ENCODE measurements around the gene FAM168A.

DNA sequence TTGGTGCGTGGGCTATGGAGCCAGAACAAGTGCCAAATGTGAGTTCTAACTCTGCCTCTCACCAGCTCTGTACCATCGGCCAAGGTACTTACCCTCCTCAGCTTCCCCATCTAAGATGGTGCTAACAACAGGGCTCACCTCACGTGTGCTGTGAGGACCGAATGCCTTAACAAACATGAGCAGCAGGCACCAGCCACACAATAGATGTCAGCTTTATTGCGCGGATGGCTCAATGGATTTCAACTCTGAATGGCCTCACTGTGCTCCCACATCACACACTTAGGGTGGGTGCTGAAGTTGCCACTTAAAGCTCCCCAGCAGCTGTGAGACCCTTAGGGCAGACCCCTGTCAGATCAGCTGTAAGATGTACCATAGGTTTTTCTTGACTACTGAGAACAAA is 197.6 kb downstream of the FAM168A start:
- TF ChIP-seq, protein P1, sequence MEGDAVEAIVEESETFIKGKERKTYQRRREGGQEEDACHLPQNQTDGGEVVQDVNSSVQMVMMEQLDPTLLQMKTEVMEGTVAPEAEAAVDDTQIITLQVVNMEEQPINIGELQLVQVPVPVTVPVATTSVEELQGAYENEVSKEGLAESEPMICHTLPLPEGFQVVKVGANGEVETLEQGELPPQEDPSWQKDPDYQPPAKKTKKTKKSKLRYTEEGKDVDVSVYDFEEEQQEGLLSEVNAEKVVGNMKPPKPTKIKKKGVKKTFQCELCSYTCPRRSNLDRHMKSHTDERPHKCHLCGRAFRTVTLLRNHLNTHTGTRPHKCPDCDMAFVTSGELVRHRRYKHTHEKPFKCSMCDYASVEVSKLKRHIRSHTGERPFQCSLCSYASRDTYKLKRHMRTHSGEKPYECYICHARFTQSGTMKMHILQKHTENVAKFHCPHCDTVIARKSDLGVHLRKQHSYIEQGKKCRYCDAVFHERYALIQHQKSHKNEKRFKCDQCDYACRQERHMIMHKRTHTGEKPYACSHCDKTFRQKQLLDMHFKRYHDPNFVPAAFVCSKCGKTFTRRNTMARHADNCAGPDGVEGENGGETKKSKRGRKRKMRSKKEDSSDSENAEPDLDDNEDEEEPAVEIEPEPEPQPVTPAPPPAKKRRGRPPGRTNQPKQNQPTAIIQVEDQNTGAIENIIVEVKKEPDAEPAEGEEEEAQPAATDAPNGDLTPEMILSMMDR (IDR thresholded peaks at IDR 0.05; ENCODE audit: low read depth, low read length, poor library complexity, severe bottlenecking) = no peak
- no peak for TF ChIP-seq EZH2phosphoT487 (IDR thresholded peaks at IDR 0.05; ENCODE audit: borderline replicate concordance, low read length)

Data from DOHH2 (cell line).